Measurements from ENCODE around the gene RNF151.

- TF ChIP-seq EZH2 (IDR thresholded peaks at IDR 0.05; ENCODE audit: borderline replicate concordance, insufficient read depth, low read length, poor library complexity, severe bottlenecking) (no peak), CTCF (IDR thresholded peaks at IDR 0.05; ENCODE audit: poor library complexity, severe bottlenecking) (no peak), POLR2AphosphoS5 (IDR thresholded peaks at IDR 0.05) (no peak), EP300 (conservative IDR thresholded peaks at IDR 0.05; ENCODE audit: poor library complexity, severe bottlenecking) (no peak), REST (IDR thresholded peaks at IDR 0.05; ENCODE audit: borderline replicate concordance) (no peak), SMC3 (conservative IDR thresholded peaks at IDR 0.05; ENCODE audit: poor library complexity) (no peak), TAF1 (IDR thresholded peaks at IDR 0.05; ENCODE audit: low read depth) (no peak), RAD21 (conservative IDR thresholded peaks at IDR 0.05) (no peak), MXI1 (conservative IDR thresholded peaks at IDR 0.05; ENCODE audit: poor library complexity, severe bottlenecking) (no peak)
Measured at GRCh38 chr16:1929105-1929504, 37.6 kb upstream of the RNF151 start.

All from neural cell (in vitro differentiated cells).